ENCODE results near the gene ANKRD17.
"Not testable (repeated sequence)": the region's sequence is repeated elsewhere in the genome, so short reads cannot be mapped to it uniquely, and the experiment has no call there.

ANKRD17 gene

GRCh38 chr4:73234712-73235111 lies 23.9 kb downstream of the ANKRD17 start:
- peak; percentile 7 for DNase-seq (ENCODE audit: low read depth)
- TF ChIP-seq CTCF (conservative IDR thresholded peaks at IDR 0.05; ENCODE audit: control insufficient read depth, insufficient read depth, low read depth, low read length), result no peak
- no peak overlapping the region for H3K4me3 ChIP-seq (ENCODE audit: control insufficient read depth, low read depth, low read length)

- no peak for DNase-seq (ENCODE audit: low read depth)
- no peak for TF ChIP-seq CTCF (conservative IDR thresholded peaks at IDR 0.05; ENCODE audit: control insufficient read depth, insufficient read depth, low read depth, low read length)
- H3K4me3 ChIP-seq (ENCODE audit: control insufficient read depth, low read depth, low read length), result no peak overlapping the region
Observed at GRCh38 chr4:73231518-73232487, 26.8 kb downstream of the ANKRD17 start.

GRCh38 chr4:73230865-73231517 lies 27.6 kb downstream of the ANKRD17 start:
- no peak for TF ChIP-seq CTCF (conservative IDR thresholded peaks at IDR 0.05; ENCODE audit: control insufficient read depth, insufficient read depth, low read depth, low read length)
- DNase-seq (ENCODE audit: low read depth), result no peak
- no peak overlapping the region for H3K4me3 ChIP-seq (ENCODE audit: control insufficient read depth, low read depth, low read length)

GRCh38 chr4:73228800-73229199 lies 29.8 kb downstream of the ANKRD17 start:
- DNase-seq (ENCODE audit: low read depth); H3K4me3 ChIP-seq (ENCODE audit: control insufficient read depth, low read depth, low read length): not testable (repeated sequence)

GRCh38 chr4:73224886-73225285 lies 33.7 kb downstream of the ANKRD17 start:
- DNase-seq (ENCODE audit: low read depth), result no peak
- TF ChIP-seq CTCF (conservative IDR thresholded peaks at IDR 0.05; ENCODE audit: control insufficient read depth, insufficient read depth, low read depth, low read length), result no peak
- H3K4me3 ChIP-seq (ENCODE audit: control insufficient read depth, low read depth, low read length), result no peak overlapping the region

- no peak overlapping the region for H3K4me3 ChIP-seq (ENCODE audit: control insufficient read depth, low read depth, low read length)
- TF ChIP-seq CTCF (conservative IDR thresholded peaks at IDR 0.05; ENCODE audit: control insufficient read depth, insufficient read depth, low read depth, low read length), result no peak
- no peak for DNase-seq (ENCODE audit: low read depth)
Observed at GRCh38 chr4:73223258-73223650, 35.3 kb downstream of the ANKRD17 start.

Data from fibroblast of mammary gland (primary cell).